ENCODE data around the gene IL1RAPL2. TPM values are rescaled to one million over a fixed set of nuclear protein-coding genes. Genes with fewer than 3 reads are reported as not detected.

Gene IL1RAPL2
- total and polyA plus RNA-seq, 8 donors, result 0.13 to 1.1 (median 0.47) TPM; not detected in 2

- Histone ChIP-seq H3K9me3 (no peaks in the 10 kb centered on the region), H3K27ac (no peak overlapping the region), H3K4me1 (no peaks in the 10 kb centered on the region), H3K27me3 (peaks cover 0 to 4% of the 10 kb centered on the region in 2 donors), H3K4me3 (no peak overlapping the region), H3K36me3 (no peaks in the 10 kb centered on the region)
- TF ChIP-seq CTCF (IDR thresholded peaks at IDR 0.05), result no peak
- intact Hi-C loops (cut with DNase I), result no loop called here
- DNase-seq (no peak), ATAC-seq (no peak)
Measured at GRCh38 chrX:105618393-105619101, 1052.5 kb downstream of the IL1RAPL2 start.

GRCh38 chrX:105634180-105634579 lies 1068.2 kb downstream of the IL1RAPL2 start:
- ATAC-seq, result no peak
- H3K9me3 ChIP-seq, result no peaks in the 10 kb centered on the region
- H3K4me3 ChIP-seq, result no peak overlapping the region
- H3K4me1 ChIP-seq, result no peaks in the 10 kb centered on the region
- H3K27me3 ChIP-seq, result peaks cover 0 to 3% of the 10 kb centered on the region in 2 donors
- no peak overlapping the region for H3K27ac ChIP-seq
- no peak for TF ChIP-seq CTCF (IDR thresholded peaks at IDR 0.05)
- intact Hi-C loops (cut with DNase I), result no loop called here
- H3K36me3 ChIP-seq, result no peaks in the 10 kb centered on the region
- no peak for DNase-seq

GRCh38 chrX:105635794-105636193 lies 1069.8 kb downstream of the IL1RAPL2 start:
- H3K36me3 ChIP-seq, result no peaks in the 10 kb centered on the region
- ATAC-seq (no peak), DNase-seq (no peak)
- H3K27me3 ChIP-seq, result peaks cover 0 to 3% of the 10 kb centered on the region in 2 donors
- no peak for TF ChIP-seq CTCF (IDR thresholded peaks at IDR 0.05)
- intact Hi-C loops (cut with DNase I), result no loop called here
- H3K4me3 ChIP-seq, result no peak overlapping the region
- no peak overlapping the region for H3K27ac ChIP-seq
- H3K9me3 ChIP-seq, result no peaks in the 10 kb centered on the region
- no peaks in the 10 kb centered on the region for H3K4me1 ChIP-seq

GRCh38 chrX:105636667-105637066 lies 1070.7 kb downstream of the IL1RAPL2 start:
- intact Hi-C loops (cut with DNase I), result no loop called here
- no peak for TF ChIP-seq CTCF (IDR thresholded peaks at IDR 0.05)
- Histone ChIP-seq H3K4me1 (no peaks in the 10 kb centered on the region), H3K9me3 (no peaks in the 10 kb centered on the region), H3K27ac (no peak overlapping the region), H3K36me3 (no peaks in the 10 kb centered on the region), H3K4me3 (no peak overlapping the region), H3K27me3 (peaks cover 0 to 3% of the 10 kb centered on the region in 2 donors)
- no peak for DNase-seq
- ATAC-seq, result no peak

- ATAC-seq (no peak), DNase-seq (no peak)
- no peaks in the 10 kb centered on the region for H3K36me3 ChIP-seq
- H3K4me1 ChIP-seq, result no peaks in the 10 kb centered on the region
- H3K4me3 ChIP-seq, result no peak overlapping the region
- no peaks in the 10 kb centered on the region for H3K9me3 ChIP-seq
- no peaks in the 10 kb centered on the region for H3K27me3 ChIP-seq
- TF ChIP-seq CTCF (IDR thresholded peaks at IDR 0.05), result no peak
- intact Hi-C loops (cut with DNase I), result no loop called here
- no peak overlapping the region for H3K27ac ChIP-seq
Measured at GRCh38 chrX:105645667-105646357, 1079.8 kb downstream of the IL1RAPL2 start.
